ENCODE results near the gene GP1BB. TPM values are rescaled to one million over a fixed set of nuclear protein-coding genes. Genes with fewer than 3 reads are reported as not detected.
"Not testable (repeated sequence)": the region's sequence is repeated elsewhere in the genome, so short reads cannot be mapped to it uniquely, and the experiment has no call there.

GP1BB gene
- total RNA-seq, 1 donor from 2014 or later = not detected

DNA sequence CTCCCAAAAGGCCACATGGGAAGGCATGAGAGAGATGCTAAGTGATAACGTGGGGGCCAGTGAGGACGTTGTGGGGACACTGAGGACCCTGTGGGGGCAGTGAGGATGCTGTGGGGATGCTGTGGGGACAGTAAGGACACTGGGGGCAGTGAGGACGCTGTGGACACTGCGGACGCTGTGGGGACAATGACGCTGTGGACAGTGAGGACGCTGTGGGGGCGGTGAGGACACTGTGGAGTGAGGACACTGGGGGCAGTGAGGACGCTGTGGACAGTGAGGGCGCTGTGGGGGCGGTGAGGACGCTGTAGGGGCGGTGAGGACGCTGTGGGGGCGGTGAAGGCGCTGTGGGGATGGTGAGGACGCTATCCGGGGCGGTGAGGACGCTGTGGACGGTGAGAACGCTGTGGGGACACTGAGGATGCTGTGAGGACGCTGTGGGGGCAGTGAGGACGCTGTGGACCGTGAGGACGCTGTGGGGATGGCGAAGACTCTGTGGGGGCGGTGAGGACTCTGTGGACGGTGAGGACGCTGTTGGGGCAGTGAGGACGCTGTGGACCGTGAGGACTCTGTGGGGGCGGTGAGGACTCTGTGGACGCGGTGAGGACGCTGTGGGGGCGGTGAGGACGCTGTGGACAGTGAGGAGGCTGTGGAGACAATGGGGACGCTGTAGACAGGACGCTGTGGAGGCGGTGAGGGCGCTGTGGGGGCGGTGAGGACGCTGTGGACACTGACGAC, 1.8 kb downstream of the GP1BB start:
- intact Hi-C loops (cut with micrococcal nuclease) = no loop called here

DNA sequence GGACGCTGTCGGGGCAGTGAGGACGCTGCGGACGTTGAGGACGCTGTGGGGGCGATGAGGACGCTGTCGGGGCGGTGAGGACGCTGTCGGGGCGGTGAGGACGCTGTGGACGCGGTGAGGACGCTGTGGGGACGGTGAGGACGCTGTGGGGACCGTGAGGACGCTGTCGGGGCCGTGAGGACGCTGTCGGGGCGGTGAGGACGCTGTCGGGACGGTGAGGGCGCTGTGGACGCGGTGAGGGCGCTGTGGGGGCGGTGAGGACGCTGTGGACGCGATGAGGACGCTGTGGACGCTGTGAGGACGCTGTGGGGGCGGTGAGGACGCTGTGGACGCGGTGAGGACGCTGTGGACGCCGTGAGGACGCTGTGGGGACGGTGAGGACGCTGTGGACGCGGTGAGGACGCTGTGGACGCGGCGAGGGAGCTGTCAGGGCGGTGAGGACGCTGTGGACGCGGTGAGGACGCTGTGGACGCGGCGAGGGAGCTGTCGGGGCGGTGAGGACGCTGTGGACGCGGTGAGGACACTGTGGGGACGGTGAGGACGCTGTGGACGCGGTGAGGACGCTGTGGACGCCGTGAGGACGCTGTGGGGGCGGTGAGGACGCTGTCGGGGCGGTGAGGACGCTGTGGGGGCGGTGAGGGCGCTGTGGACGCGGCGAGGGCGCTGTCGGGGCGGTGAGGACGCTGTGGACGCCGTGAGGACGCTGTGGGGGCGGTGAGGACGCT, 2.9 kb downstream of the GP1BB start:
- intact Hi-C loops (cut with micrococcal nuclease) = not testable (repeated sequence)

DNA sequence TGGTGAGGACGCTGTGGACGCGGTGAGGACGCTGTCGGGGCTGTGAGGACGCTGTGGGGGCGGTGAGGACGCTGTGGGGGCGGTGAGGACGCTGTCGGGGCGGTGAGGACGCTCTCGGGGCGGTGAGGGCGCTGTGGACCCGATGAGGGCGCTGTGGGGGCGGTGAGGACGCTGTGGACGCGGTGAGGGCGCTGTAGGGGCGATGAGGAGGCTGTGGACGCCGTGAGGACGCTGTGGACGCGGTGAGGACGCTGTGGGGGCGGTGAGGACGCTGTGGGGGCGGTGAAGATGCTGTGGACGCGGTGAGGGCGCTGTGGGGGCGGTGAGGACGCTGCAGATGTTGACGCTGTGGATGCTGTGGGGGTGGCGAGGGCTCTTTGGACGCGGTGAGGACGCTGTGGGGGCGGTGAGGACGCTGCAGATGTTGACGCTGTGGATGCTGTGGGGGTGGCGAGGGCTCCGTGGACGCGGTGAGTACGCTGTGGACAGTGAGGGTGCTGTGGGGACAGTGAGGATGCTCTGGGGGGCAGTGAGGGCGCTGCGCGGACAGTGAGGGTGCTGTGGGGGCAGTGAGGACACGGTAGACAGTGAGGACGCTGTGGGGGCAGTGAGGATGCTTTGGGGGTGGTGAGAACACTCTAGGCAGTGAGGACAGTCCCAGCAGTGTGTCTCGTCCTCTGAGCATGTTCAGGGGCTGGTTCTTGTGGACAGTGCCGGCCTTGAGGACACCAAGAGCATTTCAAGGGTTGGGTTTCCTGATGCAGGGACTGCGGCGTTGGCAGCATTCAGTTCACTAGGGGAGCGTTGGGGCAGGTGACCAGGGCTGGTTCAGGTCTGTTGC, 4.2 kb downstream of the GP1BB start:
- intact Hi-C loops (cut with micrococcal nuclease) = no loop called here

DNA sequence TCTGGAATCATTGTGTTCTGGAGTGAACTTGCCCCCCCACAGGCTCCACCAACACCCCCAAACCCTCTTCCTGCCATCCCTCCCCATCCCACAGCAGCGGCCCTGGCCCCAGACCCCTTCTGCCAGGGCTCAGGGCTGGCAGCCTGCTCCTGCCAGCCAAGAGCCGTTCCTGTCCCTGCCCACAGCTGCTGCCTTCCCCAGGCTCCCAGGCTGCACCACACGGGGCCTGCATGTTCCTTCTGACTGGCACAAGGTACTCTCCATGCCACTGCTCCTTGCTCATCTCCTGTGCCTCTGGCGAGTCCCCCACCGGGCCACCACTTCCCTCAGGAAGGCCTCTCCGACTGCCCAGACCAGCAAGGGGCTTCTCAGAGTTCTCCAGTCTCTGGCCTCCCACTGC, 4.9 kb downstream of the GP1BB start:
- intact Hi-C loops (cut with micrococcal nuclease) = no loop called here

DNA sequence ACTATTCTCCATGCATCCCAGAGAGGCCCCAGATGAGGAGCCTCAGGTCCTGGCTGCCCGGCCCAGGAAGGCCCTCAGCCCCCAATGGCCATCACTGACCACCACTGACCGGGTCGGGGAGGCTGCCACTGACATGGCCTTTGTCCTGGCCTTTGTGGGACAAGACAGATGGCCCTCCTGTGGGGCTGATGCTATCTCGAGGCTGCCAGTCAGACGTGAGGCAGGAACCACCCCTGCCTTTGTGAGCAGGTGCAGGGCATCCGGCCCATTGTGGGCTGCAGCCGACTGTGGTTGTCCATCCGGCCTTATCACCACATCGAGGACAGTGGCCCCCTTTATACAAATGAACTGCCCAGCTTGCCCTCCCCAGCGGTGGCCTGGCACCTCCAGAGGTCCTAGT, 5.5 kb downstream of the GP1BB start:
- intact Hi-C loops (cut with micrococcal nuclease) = no loop called here

DNA sequence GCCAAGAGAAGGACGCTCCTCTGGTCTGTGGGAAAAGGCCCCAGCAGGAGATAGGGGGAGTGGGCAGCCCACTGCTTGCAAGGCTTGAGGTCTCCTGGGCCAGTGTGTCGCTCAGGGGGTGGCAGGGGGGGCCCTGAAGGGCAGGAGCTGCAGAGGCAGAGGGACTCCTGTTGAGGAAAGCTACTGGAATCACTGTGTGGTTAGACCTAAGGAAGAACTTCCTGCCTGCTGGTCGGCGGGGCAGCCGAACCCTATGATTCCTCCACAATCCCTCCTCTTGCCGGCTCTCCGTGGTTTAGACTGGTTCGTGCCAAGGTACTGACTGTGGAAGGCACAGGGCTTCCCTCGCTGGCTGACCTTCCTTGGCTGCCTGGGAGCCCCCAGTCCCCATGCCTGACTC, 6.2 kb downstream of the GP1BB start:
- intact Hi-C loops (cut with micrococcal nuclease) = no loop called here

DNA sequence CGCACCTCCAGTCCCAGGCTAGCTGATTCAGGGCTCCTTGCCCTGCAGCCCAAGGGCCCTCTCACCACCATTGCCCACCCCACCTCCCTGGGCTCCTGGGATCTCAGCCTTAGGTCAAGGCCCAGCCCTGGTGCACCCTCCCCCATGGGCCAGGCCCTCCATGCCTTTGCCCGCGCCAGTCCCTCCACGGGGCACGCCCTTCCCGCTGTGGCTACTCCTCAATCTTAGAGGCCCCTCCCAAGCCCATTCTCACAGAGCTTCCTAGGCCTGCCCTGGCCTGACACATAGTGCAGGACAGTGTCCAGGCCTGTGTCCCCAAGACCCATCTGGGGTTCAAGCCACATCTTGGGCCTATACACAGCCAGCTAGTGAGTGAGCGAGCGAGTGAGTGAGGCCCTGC, 6.9 kb downstream of the GP1BB start:
- intact Hi-C loops (cut with micrococcal nuclease) = loop anchor here (1.0 kb wide), 2 partner anchors 180 to 217 kb away; no protein-coding TSS in a partner anchor

DNA sequence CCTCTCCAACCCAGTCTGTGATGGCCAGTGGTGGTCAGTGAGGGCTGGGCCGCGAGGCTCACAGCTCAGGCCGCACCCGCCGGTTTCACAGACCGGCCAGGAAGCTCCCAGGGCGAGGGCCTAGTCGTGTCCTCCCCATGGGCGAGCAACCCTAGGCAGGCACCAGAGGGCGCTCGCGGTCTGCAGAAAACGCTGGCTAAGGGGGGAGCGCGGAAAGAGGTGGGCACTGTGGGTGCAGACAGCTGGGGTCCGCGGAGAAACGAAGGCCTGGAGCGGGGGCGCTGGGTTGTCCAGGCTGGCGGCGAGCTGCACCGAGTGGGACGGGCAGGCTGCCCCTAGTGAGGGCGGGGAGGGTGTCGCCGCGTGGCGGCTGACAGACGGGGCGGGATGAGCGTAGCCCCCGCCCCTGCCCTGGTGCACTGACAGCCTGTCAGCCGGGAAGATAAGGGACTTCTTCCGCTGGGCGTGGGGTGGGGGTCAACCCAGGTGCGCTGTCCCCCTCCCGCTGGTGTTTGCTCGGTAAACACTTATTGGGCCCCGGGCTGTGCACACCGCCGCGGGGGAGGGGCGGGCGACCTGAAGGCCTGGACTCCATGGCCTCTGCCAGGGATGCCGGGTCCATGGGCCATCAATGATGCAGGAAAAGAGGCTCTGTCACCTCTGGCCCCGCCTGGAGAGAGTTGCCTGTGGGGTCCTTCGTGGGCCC, 7.5 kb downstream of the GP1BB start:
- intact Hi-C loops (cut with micrococcal nuclease) = loop anchor here (1.0 kb wide), 2 partner anchors 179 to 216 kb away; no protein-coding TSS in a partner anchor

DNA sequence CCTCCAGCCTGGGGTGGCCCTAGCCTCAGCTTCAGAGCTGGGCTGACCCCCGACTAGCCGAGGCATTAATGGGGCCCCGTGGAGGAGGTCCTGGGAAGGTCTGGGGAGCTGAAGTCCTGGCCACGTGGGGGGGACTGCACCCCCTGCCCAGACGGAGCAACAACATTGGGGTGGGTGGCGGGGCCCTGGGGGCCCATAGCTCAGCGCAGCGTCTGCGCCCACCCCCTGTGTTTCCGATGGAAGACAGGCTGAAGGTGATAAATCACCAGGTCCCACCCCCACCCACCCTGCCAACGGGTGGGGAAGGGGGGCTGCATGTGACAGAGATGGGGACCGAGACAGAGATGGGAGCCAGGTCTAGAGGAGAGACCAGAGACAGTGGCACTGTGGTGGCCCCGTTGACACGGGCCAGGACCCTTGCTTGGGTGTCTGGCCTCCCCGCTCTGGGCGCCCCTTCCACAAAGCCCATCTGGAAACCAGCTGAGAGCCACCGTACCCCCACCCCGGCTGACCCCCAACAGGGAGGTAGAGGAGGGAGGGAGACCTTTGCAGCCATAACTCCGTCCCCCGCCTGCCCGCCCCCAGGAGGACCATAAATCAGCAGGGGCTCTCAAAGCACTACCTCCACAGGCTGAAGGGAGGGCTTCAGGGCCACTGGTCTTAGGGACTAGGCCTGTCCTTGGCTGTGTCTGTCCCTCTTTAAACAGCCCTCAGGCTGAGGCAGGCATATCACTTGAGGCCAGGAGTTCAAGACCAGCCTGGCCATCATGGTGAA, 8.2 kb downstream of the GP1BB start:
- intact Hi-C loops (cut with micrococcal nuclease) = no loop called here

DNA sequence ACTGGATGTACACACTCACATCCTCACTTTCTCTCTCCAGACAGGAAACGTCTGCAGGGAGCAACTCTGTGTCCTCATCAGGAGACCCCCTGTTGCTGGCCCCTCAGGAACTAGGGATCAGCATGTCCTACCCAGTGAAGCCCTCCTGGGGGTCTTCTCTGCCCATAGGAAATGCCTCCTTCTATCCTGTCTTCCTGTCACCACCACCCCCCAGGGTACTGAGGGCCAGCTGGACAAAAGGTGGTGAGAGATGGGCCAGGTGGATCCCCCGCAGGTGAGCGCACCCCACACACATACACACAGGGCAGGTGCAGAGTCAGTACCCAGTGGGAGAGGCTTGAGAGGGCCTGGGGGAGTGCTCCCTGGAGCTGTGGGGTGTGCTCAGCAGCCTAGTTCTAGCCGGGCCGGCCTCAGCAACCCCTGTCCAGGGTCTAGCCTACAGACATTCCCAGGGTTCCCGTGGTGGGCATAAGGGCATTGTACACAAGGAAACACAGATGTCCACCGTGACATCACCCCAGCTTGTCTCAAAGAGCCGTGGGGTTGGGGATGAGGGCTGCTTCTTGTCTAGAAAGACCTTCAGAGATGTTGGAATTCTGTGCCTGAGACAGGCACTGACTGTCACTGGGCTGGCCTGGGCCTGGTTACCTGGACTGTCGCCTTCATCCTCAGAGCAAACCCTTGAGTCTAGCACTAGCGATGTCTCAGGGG, 9.2 kb downstream of the GP1BB start:
- intact Hi-C loops (cut with micrococcal nuclease) = no loop called here

DNA sequence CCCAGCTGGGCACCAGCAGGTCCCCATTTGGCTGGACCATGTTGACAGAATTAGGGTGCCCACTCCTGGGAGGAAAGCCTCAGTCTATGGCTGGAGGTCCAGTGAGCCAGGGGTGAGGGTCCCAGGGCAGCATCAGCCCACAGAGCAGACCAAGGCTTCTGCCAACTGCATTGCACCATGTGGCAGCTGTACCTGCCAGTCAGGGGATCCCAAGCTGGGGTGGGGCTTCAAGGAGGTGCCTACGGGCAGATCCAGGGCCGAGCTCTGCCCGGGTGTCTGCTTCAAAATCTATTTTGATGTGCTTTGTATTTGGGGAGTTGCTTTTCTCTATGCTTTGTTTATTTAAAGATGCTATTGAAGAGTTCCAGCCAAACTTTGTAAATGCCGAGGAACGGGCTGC, 10.4 kb downstream of the GP1BB start:
- intact Hi-C loops (cut with micrococcal nuclease) = no loop called here

DNA sequence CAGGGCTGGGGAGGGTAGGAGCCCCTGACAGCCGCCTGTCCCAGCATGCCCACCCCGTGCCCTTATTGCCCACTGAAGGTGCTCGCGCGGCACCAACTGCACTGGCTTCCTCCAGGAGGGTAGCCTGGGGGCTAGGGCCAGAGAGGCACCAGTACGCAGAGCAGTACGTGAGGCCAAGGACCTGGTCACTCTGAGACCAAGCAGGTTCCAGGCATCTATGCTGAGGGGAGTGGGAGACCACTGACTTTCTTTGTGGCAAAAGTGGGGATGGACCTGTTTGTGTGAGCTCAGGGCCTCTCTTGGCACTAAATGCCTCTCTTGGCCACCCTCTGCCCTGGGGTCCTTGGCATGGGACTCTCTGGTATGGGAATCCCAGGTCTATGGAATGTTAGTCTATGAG, 10.8 kb downstream of the GP1BB start:
- intact Hi-C loops (cut with micrococcal nuclease) = no loop called here

DNA sequence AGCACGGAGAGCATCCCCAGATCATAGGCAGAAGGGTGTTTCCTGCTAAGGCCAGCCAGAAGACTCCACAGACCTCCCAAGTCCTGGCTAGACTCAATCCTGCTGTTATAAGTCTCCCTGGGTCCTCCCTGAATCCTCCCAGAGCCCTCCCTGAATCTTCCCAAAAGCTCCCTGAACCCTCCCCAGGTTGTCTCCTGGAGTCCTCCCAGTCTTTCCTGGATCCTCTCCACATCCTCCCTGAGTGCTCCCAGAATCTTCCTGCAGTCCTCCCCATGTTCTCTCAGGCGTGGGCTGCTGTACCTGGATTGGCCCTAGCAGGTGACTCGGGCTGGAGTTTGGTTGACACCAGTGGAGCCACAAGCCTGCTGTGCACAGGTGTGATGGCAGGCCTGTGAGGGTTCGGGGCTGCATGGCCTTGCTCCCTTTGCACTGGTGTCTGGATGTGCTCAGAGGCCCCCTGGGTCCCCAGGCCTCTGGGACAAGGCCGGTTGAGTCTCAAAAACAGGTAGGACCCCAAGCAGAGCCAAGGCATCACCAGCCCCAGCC, 11.6 kb downstream of the GP1BB start:
- intact Hi-C loops (cut with micrococcal nuclease) = no loop called here

DNA sequence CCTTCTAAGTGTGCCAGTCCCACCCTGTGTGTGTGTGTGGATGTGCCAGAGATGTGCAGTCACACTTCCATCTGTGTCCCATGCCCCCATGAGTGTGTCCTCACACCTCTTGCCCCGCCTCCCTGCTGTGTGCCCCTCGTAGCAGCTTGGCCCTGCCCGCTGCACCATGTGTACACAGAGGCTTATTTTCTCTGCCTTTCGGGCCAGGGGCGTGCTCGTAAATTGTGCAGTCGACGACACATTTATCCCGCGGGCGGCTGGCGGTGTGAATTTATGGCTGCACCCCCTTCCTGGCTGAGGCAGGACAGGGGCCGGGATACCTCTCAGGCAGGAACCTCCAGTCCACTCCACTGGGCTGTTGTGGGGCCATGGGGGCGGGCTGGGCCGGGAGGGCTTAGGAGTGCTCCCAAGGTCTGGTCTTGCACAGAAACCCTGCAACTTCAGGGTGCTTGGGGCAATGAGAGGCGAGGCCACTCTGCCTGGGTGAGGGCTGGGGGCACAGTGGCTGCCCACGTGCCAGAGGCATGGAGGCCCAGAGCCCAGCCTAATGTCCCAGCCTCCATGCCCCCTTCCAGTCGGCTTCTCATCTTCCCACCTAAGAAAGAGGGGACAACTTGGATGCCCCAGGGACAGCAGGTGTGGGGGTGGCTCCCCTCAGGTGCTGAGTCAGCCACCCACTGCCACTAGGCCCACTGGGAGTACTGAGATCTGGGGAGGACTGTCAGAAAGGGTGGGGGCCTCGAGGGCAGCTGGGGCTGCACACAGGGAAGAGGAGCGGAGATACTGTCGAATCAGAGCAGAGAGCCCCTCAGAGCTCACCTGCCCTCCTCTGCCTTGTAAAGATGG, 12.5 kb downstream of the GP1BB start:
- intact Hi-C loops (cut with micrococcal nuclease) = no loop called here

DNA sequence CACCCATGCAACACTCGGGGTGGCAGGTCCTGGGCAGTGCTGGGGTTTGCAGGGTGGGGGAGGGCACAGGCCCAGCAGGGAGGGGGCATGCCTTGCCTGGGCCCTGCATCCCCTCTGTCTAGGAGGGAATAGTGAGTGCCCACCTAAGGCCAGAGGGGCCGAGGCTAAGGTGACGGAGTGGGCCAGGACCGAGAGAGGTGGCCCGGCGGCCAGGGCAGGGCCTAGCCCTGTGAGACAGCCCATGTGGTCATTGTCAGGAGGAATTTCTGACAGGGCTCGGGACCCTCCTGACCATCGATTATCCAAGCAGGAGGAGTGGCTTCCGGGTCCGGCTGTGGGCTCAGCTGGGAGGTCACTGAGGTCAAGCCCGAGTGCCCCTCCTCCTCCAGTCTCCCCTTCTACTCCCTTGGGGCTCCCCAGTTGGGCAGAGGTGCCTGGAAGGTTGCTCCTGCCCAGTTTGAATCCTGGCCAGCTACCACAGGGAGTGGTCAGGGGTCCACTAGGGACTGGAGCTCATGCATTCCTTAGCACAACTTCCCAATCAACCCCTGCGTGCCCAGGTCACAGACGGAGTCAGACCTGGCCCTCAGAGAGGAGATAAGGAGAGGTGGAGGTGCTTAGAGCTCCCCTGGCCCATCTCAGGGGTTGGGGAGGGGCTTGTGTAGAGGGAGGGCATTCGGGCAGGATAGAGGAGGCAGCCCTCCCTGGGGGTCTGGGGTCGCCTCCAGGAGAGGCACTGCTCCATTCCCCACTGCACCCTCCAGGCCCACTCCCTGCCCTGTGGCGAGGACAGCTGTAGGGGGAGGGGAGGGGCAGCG, 14.7 kb downstream of the GP1BB start:
- intact Hi-C loops (cut with micrococcal nuclease) = no loop called here

DNA sequence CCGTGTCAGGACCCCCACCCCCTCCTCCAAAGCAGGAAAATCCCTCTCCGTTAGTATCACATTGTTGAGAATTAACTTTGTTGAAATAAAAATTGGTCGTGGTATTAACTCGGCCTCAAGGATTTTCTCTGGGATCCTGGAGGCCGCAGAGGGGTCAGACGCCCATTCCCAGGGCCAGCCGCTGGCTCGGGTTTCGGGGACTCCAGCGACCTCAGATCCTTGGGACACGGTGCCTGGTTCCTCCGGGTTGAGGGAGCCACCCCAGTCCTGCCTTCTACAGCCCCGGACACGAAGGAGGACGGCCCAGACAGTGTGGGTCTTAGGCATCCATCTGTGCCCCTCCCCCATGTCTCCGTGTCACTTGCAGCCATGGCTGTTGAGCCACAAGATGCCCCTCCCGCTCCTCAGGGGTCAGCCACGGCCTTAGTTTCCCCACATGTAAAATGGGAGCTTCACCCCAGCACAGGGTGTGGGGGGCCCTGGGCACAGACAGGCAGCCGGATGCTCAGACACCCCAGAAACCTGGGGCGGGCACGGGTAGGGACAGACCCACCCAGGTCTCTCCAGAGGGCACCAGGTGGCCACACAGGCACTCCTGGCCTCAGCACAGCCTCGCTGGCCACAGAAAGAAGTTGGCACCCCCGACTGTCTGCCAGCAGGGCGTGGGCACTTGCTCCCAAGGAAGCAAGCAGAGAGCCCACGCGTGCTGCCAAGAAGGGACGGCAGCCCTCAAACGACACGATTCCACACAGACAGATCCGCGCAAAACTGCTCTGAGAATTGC, 15.5 kb downstream of the GP1BB start:
- intact Hi-C loops (cut with micrococcal nuclease) = no loop called here

DNA sequence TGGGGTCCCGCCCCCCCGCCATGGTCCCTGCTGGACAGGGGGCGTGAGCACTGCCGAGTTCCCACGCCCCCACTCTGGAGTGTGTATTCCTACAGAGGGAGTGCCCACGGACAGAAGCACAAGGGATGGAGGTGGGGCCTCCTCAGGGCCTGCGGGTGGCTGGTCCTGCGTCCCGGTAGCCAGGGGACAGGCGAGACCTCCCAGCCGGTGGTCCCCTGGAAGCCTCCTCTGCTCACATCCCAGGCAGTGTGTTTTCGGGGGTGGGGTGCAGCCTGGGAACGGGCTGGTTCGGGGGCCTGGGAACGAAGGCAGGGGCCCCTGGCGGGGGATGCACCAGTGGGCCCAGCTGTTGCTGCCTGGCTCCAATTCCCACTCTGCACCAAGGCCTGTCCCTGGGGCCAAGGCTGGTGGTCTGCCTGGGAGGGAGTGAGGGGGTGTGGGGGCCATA, 16.1 kb downstream of the GP1BB start:
- intact Hi-C loops (cut with micrococcal nuclease) = no loop called here
